HG03280 (cell line): ENCODE results near the gene DIP2C.

Source experiments
- ATAC-seq: cut with Tn5 transposase; IDR thresholded peaks from one replicate; pipeline ENCODE4 v1.9.1; 2021; ENCODE audit warnings: mild to moderate bottlenecking, moderate library complexity; ENCODE audit not compliant: unreplicated experiment

The DIP2C gene

DNA sequence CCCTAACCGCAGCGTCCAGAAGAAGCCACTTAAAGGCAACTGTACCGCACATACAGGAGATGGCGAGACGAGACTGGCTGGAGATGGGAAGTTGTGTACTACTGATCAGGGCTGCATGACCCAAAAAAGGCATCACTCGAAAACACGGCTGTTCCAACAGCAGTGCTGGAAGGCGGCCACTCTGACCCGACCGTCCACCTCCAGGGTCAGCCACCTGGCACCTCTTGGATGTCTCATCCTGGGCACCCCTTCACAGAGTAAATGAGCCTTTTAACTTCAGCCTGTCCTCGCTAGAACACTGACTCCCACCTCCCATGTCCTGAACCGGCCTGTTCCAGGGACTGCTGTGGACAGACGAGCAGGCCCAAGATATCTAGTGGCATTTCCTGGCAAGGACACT is 180.7 kb downstream of the DIP2C start:
- ATAC-seq, result no peak

DNA sequence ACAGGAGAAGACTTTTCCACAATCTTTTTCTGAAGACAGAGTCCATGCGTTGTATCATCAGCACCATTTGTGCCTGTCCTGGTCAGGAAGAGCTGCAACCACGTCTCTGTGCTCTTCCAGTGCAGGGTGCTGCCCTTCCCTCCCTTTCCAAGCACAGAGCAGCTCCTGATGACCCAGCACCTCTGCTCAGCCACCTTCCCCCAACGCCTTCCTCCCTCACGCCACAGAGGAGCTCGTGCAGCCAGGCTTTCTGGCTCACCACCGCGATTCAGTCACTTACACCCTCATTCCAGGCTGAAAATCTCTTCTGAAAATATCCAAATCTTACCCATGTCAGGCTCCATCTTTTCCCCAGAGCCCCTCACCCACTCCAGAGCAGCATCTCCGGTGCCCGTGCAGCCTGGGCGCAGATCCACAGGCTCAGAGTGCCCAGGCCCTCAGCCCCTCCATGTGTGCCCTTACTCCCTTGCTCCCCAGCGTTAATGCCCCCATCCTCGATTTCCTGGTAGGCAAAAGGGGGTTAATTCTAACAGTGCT is 181.5 kb downstream of the DIP2C start:
- ATAC-seq, result no peak

DNA sequence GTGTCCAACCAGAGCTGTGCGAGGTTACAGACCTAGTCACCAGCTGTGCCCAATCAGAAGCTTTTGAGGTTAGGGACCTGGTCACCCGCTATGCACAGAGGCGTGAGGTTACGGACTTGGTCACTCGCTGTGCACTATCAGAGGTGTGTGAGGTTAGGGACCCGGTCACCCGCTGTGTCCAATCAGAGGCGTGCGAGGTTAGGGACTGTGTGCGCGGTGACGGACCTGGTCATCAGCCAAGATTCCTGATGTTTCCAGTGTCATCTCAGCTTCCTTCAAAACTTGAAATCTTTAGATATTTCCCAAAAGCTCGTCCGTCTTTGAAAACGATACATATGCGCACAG is 182.1 kb downstream of the DIP2C start:
- ATAC-seq, result no peak

DNA sequence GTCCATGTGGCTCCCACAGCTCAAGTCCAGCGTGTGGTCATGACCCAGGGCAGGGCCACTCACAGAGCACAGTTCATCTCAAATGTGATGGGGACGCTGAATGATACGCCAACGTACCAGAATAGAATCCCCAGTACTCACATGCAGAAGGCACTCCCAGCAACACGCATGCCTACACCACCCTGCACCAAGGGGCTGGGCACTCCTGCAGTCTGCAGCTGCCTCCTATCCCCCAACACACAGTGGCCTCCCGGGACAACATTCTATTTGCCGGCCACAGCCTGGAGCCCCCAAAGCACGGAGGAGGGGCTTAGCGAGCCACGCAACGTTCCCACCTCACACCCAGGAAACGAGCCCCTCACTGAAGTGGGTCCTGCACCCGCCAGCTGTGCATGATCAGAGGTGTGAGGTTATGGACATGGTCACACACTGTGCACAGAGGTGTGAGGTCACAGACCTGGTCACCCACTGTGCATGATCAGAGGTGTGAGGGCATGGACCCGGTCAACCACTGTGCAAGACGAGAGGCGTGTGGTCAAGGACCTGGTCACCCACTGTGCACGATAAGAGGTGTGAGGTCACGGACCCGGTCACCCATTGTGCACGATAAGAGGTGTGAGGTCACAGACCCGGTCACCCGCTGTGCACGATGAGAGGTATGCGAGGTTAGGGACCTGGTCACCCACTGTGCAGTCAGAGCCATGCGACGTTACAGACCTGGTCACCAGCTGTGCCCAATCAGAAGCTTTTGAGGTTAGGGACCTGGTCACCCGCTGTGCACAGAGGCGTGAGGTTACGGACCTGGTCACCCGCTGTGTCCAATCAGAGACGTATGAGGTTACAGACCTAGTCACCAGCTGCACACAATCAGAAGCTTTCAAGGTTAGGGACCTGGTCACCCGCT is 182.8 kb downstream of the DIP2C start:
- no peak for ATAC-seq

DNA sequence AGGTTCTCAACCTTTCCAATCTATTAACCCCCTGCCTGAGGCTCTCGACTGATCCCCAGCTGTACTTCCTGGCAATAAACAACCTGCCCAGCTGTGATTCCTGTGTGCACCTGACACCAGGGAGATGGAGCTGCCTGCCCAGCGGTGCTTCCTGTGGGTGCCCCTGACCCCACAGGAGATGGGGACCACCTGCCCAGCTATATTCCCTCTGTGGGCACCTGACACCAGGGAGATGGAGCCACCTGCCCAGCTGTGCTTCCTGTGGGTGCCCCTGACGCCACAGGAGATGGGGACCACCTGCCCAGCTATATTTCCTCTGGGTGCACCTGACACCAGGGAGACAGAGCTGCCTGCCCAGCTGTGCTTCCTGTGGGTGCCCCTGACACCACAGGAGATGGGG is 184.0 kb downstream of the DIP2C start:
- ATAC-seq, result no peak

DNA sequence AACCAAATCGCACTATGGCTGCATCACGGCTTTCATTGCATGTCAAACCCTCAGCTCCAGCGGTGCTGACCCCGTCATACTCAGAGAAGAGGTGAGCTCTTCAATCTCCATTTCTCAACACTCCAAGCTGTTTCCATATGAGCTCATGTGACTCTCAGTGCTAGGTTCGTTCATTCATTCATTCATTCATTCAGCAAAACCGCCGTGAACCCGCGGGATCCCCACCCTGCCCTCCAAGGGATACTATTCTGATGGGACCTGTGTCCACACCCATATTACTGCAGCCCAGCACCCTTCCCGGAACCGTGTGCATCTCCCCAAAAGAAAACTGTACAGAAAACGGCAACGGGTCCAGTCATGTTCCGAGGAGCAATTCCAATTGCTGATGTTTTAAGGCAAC is 184.7 kb downstream of the DIP2C start:
- ATAC-seq, result no peak

DNA sequence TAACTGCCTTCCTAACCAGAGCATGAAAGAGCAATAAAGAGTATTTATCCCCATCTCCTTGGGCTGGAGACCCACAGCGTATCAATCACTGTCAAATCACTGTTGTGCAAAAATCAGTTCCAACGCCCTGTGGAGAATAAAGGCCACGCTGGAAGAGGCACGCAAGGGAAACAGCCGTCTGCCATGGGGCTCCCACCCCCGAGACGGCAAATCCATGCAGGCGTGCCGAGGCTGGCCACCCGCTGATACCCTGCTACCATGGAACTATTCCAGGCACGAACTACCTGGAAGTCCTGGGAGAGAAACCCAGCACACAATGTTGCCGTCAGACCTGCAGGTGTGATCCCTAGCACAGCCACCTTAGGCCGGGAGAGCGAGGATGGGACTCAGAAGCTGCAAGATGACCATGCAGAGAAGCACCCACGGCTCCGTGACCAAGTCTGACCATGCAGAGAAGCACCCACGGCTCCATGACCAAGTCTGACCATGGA is 185.3 kb downstream of the DIP2C start:
- no peak for ATAC-seq

DNA sequence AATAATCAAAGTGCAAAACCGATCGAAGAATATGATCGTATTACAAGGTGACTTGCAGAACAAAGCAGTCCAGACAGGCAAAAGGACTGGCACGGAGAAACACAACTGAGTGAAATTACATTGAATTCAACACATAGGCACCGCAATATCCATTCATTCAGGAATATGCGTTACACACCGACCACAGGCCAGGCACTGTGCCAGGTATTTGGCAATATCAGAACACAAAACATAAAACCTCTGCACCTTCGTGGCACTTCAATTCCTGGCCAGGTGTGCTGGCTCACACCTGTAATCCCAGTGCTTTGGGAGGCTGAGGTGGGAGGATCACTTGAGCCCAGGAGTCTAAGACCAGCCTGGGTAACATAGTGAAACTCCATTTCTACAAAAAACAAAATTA is 187.9 kb downstream of the DIP2C start:
- ATAC-seq, result no peak

DNA sequence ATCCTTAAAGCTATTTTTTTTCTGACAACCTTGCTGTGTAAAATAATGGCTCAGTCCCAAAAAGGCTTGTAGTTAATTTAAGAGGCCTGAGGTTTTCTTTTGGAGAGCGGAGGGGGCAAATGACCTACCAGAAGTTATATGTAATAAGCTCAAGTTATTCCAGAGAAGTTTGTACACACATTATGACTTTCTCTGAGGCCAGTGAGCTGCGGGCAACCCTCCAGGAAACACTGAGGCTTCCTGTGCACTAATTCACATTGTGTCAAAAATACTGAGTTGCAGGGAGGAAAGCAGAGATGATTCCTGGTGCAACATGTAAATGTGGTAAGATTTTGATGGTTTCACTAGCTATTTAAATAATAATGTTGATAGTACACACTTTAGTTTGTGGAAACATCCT is 188.6 kb downstream of the DIP2C start:
- ATAC-seq, result no peak

DNA sequence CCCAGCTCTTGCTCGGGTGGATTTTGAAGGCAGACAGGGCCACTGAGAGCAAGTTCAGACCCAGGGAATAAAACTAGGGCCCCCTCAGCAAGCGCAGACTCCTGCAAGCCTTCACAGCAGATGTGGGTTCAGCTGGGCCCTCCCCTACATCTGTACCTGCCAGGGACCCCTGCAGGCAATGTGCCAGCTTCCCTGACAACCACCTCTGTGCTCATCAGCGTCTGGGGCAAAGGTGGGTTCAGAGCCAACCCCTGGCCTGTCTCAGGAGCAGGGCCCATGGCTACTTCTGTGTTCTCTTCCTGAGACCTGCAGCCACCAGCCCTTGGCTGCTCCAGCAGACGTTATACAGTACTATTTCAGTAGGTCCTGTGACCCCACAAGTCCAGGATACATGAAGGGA is 189.5 kb downstream of the DIP2C start:
- no peak for ATAC-seq

DNA sequence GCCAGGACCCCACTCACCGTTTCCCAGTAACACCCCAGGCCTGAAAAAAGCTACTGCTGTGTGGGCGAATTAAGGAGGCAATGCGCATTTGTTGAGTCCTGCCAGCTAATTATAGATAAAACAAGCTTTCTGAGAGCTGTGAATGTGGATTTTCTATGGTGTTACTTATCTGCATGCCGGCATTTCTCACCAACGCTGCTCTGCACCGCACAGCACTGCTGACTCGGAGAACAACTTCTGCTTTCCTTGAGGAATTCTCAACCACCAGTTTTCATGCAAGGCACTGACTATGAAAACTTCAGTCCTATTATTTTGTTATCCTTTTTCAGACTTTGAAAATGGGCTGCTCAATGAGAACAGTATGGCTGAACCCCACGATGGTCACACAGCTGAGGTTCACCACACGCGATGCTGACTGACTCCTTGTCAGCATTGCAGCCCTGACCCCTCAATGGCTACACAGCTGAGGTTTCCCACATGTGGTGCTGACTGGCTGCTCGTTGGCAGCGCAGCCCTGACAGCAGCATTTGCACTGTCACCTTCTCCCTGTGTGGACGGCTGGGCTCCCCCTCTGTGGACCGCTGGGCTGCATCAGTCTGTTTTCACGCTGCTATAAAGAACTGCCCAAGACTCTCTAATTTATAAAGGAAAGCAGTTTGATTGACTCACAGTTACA is 190.6 kb downstream of the DIP2C start:
- ATAC-seq, result no peak

DNA sequence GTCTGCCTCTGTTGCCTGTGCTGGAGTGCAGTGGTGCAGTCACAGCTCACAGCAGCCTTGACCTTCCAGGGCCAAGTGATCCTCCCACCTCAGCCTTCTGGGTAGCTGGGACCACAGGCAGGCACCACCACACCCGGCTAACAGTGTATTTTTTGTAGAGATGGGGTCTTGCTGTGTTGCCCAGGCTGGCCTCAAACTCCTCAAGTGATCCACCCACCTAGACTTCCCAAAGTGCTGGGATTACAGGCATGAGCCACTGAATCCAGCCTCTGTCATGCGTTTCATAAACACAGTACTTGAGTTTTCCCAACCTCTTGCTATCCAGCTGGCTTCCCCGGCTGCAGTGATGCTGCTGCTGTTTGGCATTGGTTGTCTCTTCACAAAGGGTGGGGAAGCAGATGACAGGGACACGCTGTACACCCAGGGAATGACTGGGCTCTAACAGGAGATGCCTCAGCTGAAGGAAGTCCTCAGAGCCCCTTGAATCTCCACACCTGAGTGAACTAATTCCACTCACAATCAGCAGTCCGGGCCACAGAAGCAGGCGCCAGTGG is 191.5 kb downstream of the DIP2C start:
- ATAC-seq, result no peak

DNA sequence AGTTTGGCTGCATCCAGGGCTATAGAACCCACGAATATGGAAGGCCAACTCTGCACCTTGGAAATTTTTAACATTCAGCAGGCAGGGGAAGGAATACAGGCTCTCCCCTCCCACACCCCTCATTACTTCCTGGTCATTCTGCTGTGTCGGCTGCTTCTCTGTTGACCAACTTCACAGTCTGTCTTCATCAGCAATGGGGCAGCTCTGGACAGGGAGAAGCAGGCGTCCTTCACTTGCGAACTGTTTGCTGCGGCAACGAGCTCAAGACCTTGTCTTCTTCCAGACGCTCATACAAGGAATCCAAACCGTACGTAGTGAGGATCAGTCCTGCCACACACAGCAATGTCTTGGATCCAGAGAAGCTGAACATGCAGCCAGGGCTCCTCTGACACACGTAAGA is 192.2 kb downstream of the DIP2C start:
- no peak for ATAC-seq

DNA sequence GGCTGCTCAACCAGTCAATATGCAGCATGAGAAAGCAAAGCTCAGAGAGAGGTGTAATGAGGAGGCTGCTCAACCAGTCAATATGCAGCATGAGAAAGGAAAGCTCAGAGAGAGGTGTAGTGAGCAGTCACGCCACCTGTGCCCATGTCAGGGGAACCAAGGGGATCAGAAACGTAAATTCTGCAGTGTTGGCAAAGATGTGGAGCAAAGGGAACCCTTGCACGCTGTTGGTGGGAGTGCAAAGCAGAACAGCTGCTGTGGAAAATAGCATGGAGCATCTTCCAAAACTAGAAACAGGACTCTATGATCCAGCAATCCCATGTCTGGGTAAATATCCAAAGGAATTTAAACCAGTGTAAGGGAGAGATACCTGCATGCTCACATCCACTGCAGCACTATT is 194.9 kb downstream of the DIP2C start:
- no peak for ATAC-seq

DNA sequence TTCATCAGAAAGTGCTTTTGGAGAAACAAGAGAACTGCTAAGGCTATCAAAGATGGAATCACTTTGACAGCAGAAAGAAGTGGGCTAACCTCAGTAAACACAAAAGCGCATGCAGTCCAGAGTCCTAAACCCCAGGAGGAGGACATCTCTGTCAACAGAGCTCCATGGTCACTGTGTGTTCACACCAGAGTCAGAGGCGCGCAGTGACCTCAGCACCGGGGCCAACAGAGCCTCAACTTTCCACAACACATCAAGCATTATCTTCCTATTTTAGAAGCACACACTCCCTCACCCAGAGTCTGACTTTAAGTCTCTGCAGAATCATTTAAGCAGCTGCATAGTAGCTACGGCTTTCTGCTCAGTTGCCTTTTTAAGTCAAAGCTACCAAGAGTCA is 195.3 kb downstream of the DIP2C start:
- ATAC-seq, result no peak

DNA sequence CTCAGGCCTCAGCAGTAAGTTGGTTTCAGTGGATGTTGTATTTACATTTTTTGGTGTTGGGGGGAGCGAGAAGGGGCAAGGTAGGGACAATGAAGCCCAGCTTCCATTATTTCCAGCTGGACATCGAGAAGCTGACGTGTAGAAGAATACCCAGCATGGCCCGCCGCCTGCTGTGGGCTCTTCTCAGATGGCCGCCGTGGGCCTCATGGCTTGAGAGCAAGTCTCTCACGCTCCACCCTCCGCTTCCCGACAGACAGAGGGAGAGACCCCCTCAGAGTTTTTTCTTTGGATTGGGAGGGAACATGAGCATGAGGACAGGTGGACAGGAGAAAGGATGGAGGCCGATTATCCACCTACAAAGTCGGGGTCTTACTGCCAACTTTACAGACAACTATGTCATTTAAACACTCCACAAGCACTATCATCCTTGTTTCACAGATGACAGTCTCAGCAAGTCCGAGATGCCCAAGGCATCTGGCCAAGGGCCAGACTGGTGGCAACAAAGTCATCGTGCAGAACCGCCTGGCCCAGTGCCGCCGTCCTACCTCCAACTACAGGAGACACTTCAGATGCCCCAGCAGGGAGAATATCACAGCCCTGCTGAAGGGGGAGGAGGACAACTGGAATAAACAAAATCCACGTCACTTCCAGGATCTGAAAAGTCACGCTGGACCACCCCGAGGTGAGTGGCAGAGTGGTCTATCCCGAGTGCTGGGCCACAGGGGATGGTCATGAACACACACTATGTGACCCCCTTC is 195.9 kb downstream of the DIP2C start:
- ATAC-seq, result no peak

DNA sequence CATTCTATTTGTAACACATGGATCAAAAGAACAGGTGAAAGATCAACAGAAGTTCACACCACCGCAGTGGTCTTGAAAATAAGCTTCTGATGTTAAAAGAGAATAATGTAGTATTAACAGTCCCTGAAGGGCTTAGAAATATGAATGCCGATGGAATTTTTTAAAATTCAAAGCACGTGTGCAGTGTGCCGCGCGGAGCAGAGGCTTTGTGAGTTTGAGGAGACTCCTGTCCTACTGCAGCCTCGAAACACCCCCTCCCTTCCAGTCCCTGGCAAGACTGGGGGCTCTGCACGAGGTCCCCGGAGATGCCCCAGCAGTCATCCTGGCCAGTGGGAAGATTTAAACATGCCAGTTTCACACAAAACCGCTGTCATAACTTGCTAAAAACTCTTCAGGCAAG is 196.6 kb downstream of the DIP2C start:
- ATAC-seq, result no peak

DNA sequence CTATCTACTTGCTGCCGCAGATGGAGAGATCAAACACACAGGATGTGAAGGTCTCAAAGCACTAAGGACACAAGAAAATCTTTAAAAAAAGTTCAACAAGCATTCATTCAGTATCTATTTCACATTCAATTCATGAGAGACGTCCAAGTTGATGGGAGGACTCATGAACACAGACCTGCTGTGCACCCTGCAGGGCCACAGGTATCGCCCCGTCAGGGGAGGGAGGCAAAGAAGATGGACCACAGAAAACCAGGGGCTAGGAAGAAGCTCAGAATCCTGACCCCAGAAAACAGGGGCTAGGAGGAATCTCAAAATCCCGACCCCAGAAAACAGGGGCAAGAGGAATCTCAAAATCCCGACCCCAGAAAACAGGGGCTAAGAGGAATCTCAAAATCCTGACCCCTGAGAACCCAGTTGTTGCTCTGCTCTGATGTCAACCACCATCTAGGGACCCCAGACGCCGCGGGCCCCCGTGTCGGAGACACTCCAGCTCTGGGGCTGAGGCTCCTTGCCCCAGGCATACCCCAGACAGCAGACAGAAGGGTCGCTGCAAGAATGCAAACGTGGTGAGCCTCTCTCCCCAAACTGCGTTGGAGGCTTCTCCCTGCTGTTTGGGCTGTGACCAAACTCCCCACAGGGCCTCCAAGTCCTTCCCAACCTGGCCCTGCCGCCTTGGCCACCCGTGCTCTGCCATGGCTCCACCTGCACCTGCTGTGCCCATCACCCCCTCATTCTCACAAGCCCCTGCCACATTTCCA is 197.6 kb downstream of the DIP2C start:
- ATAC-seq, result no peak

DNA sequence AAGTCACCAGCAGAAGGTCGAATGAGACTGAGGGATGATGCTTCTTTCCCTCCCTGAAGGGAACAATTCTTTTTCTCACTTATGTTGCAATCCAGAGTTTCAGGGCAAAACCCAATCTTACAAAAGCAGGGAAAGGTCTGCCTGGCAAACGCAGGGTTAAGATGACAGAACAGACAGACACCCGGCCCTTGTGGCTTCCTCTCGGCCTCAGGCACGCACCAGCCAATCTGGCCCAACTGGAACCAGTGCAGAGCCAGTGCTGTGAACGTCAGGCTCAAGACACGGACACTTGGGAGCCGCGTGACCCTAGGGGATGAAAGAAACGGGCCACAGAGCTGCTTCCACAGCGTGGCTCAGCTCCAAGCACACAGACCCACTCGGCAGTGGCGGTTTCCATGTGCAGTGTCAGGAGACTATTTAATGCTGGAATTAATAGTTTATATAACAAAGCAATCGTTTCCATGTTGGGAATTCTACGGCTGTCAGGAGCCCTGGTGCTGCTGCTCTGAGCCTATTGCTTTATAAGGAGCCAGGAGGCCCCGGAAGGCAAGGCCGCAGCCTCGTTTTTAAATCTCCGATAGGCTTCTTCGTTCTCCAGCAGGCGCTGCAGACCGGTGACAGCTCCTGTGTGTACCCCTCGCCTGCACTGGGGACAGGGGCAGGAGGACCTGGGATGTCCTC is 198.4 kb downstream of the DIP2C start:
- ATAC-seq, result no peak

DNA sequence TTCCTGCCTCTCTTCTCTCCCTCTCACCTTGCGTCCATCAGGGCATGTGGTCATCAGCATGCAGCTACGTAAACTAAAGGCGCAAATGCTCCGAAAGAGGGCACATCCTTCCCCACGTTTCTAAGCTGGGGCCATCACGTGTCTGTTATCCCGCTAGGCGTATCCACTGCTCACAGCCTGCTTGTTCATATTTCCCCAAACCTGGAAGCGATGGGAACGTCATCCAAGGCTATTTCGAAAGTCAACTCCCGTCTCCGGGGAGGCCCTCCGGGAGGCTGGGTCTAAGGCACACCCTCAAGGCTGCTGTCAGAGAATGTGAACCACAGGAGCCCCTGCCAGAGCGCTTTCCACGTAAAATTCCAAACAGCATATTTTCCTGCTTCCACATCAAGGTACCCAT is 199.2 kb downstream of the DIP2C start:
- ATAC-seq, result no peak
